T-cell (primary cell): ENCODE data around the gene ARFGEF2. TPM values are rescaled to one million over a fixed set of nuclear protein-coding genes. Genes with fewer than 3 reads are reported as not detected.

Experiments used
- ATAC-seq, 4 experiments: fragments of 200-7000 bp in 3 of 4; fragments of 150-1000 bp in 1 of 4; cut with Tn5 transposase; replicated peaks in 1 of 4; 1 replicate in 3 of 4; 2 replicates in 1 of 4; pipeline ENCODE4 v1.10.0; 2021; ENCODE audit warnings: moderate library complexity in 3 of 4, mild to moderate bottlenecking in 2 of 4, moderate number of reproducible peaks in 1 of 4
- CTCF ChIA-PET, 2 donors: fragments of 300-600 bp; sonication (Branson Sonifier 250); formaldehyde crosslinking; loops; one replicate each; lab custom pipeline; 2022; ENCODE audit warnings: antibody characterized with exemption in 2 of 2; lab: Charles Lee
- POLR2A ChIA-PET, 2 donors: fragments of 300-600 bp; sonication (Branson Sonifier 250); formaldehyde crosslinking; loops; one replicate each; lab custom pipeline; 2022; ENCODE audit warnings: antibody characterized with exemption in 2 of 2; lab: Charles Lee
- DNase-seq, 35 experiments: peaks; one replicate each; pipeline versions ENCODE4 v3.0.0 to v3.0.0-alpha.2; 2013 to 2023
- H3K27ac ChIP-seq: one replicate; pipeline ENCODE4 v1.5.1; 2013; ENCODE audit warnings: low read length
- H3K27me3 ChIP-seq, 2 experiments: replicated peaks in 1 of 2; 1 replicate in 1 of 2; 2 replicates in 1 of 2; pipeline versions ENCODE4 v1.6.1 to v1.7.0; 2013; ENCODE audit warnings: low read length in 1 of 2, mixed read lengths in 1 of 2; ENCODE audit not compliant: control insufficient read depth in 2 of 2, insufficient read depth in 2 of 2; ENCODE audit errors: extremely low read depth in 1 of 2
- H3K36me3 ChIP-seq, 2 donors: 1 replicate in 1 of 2; 2 replicates in 1 of 2; pipeline versions ENCODE4 v1.6.1 to v1.7.0; 2013; ENCODE audit warnings: low read length in 1 of 2; ENCODE audit not compliant: control insufficient read depth in 2 of 2, insufficient read depth in 1 of 2; ENCODE audit errors: extremely low read depth in 1 of 2
- H3K4me1 ChIP-seq, 2 experiments: 1 replicate in 1 of 2; 2 replicates in 1 of 2; pipeline versions ENCODE4 v1.6.1 to v1.7.0; 2013; ENCODE audit warnings: low read length in 2 of 2, mixed read lengths in 1 of 2; ENCODE audit not compliant: insufficient read depth in 2 of 2, control insufficient read depth in 1 of 2; ENCODE audit errors: extremely low read depth in 1 of 2
- H3K4me3 ChIP-seq, 2 donors: 1 replicate in 1 of 2; 2 replicates in 1 of 2; pipeline versions ENCODE4 v1.5.1 to v1.7.0; 2013; ENCODE audit warnings: mild to moderate bottlenecking in 2 of 2, low read length in 1 of 2, moderate library complexity in 1 of 2; ENCODE audit not compliant: control insufficient read depth in 1 of 2; ENCODE audit errors: extremely low read depth in 1 of 2
- H3K9me3 ChIP-seq: 2 replicates; pipeline ENCODE4 v1.7.0; 2013
- H3K27ac Mint-ChIP-seq, 2 donors: one replicate each; pipeline ENCODE4 v1.8.0; 2020 to 2021; ENCODE audit warnings: mild to moderate bottlenecking in 2 of 2, mixed read lengths in 2 of 2
- H3K27me3 Mint-ChIP-seq, 2 donors: one replicate each; pipeline ENCODE4 v1.8.0; 2021 to 2022; ENCODE audit warnings: mixed read lengths in 2 of 2
- H3K36me3 Mint-ChIP-seq: one replicate; pipeline ENCODE4 v1.8.0; 2021; ENCODE audit warnings: mixed read lengths
- H3K4me1 Mint-ChIP-seq, 3 donors: one replicate each; pipeline ENCODE4 v1.8.0; 2020 to 2022; ENCODE audit warnings: mixed read lengths in 3 of 3, mild to moderate bottlenecking in 1 of 3
- H3K4me3 Mint-ChIP-seq, 3 donors: one replicate each; pipeline ENCODE4 v1.8.0; 2020 to 2022; ENCODE audit warnings: mild to moderate bottlenecking in 3 of 3, mixed read lengths in 3 of 3, moderate library complexity in 3 of 3
- H3K9me3 Mint-ChIP-seq, 3 donors: one replicate each; pipeline ENCODE4 v1.8.0; 2020 to 2022; ENCODE audit warnings: mixed read lengths in 3 of 3
- WGBS: methylation state at CpG from one replicate; pipeline ENCODE4 v1.1.5; 2013; ENCODE audit warnings: missing lambda C conversion rate; ENCODE audit not compliant: insufficient coverage; 5-methylcytosine and 5-hydroxymethylcytosine counted together
- total RNA-seq, 35 experiments: library from RNA in 6 of 35; stranded (reverse) in 6 of 35; fragments of 120-200 nt in 1 of 35; gene quantifications; one replicate each; pipeline versions ENCODE4 v1.2.1 to v1.2.4 and lab custom pipeline; 2013 to 2026

ARFGEF2 gene
- total RNA-seq, 5 donors from 2014 or later (not counting 1 experiment from before 2014, with no cell fraction given), result 23.4 to 30.3 (median 26.0) TPM

- Mint-ChIP-seq H3K9me3 (no peaks in the 10 kb centered on the region), H3K4me1 (peaks cover 24 to 33% (median 31%) of the 10 kb centered on the region in 3 donors), H3K36me3 (no peaks in the 10 kb centered on the region), H3K27ac (no peak overlapping the region), H3K4me3 (no peak overlapping the region), H3K27me3 (no peaks in the 10 kb centered on the region)
- ATAC-seq (no peak), DNase-seq (no peak)
- peaks cover 3 to 13% of the 10 kb centered on the region in 2 donors for H3K36me3 ChIP-seq
- H3K4me1 ChIP-seq, result peaks cover 0 to 3% of the 10 kb centered on the region in 2 experiments
- H3K4me3 ChIP-seq, result no peak overlapping the region
- no CpG with 5 or more reads among the region's 3 CpGs for WGBS
- H3K27ac ChIP-seq, result no peak overlapping the region
- ChIA-PET POLR2A (no interaction called here), CTCF (no interaction called here)
- H3K9me3 ChIP-seq, result no peaks in the 10 kb centered on the region
- no peaks in the 10 kb centered on the region for H3K27me3 ChIP-seq
Measured at GRCh38 chr20:48928832-48929725, 7.6 kb downstream of the ARFGEF2 start.

DNA sequence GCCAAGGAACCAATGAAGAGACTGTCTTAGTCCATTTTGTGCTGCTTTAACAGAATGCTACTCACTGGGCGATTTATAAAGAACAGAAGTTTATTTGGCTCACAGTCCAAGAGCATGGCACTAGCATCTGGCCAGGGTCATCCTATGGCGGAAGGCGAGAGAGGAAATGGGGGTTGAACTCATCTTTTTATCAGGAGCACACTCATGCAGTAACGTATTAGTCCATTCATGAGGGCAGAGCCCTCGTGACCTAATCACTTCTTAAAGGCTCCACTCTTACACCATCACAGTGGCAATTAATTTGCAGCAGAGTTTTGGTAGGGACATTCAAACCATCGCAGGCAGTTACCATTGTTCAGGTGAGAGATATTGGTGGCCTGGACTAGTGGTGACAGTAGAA, 8.5 kb downstream of the ARFGEF2 start:
- ChIA-PET CTCF (no interaction called here), POLR2A (no interaction called here)
- no peak overlapping the region for H3K4me3 Mint-ChIP-seq
- H3K27ac Mint-ChIP-seq, result no peak overlapping the region
- Histone ChIP-seq H3K4me1 (peaks cover 0 to 6% of the 10 kb centered on the region in 2 experiments), H3K27me3 (no peaks in the 10 kb centered on the region), H3K9me3 (no peaks in the 10 kb centered on the region), H3K27ac (no peak overlapping the region), H3K4me3 (no peak overlapping the region), H3K36me3 (peaks cover 3 to 13% of the 10 kb centered on the region in 2 donors)
- DNase-seq, result no peak
- H3K9me3 Mint-ChIP-seq, result no peaks in the 10 kb centered on the region
- no peaks in the 10 kb centered on the region for H3K27me3 Mint-ChIP-seq
- ATAC-seq, result no peak
- peaks cover 29 to 36% (median 33%) of the 10 kb centered on the region in 3 donors for H3K4me1 Mint-ChIP-seq
- no peaks in the 10 kb centered on the region for H3K36me3 Mint-ChIP-seq
- 95% methylated on average over 4 of the region's 6 CpGs for WGBS

DNA sequence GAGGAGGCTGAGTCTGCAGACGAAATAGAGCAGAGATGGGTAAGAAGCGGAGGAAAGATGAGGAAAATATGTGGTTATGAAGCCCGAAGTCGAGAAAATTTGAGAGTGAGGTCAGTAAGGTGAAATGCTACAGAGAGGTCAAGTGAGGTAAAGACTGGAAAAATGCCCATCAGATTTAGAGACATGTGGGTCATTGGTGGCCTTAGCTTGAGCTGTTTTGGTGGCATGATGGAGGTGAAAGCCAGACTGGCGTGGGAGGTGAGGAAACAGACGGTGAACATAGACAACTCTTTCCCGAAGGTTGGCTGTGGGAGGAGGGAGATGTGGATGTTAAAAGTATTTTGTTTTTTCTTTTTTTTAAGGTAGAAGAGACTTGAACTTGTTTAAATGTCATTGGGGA, 9.4 kb downstream of the ARFGEF2 start:
- H3K27ac Mint-ChIP-seq, result no peak overlapping the region
- H3K4me1 Mint-ChIP-seq, result peaks cover 22 to 31% (median 28%) of the 10 kb centered on the region in 3 donors

GRCh38 chr20:48931527-48932374, 10.2 kb downstream of the ARFGEF2 start:
- H3K27ac ChIP-seq, result no peak overlapping the region
- peaks cover 16 to 26% (median 23%) of the 10 kb centered on the region in 3 donors for H3K4me1 Mint-ChIP-seq
- DNase-seq, result no peak
- no peaks in the 10 kb centered on the region for H3K27me3 Mint-ChIP-seq
- H3K27ac Mint-ChIP-seq, result no peak overlapping the region
- no peaks in the 10 kb centered on the region for H3K27me3 ChIP-seq
- WGBS, result 96% methylated on average over 7 of the region's 9 CpGs
- H3K9me3 Mint-ChIP-seq, result no peaks in the 10 kb centered on the region
- POLR2A ChIA-PET, result interaction anchor here in 1 of 2 donors (1.1 kb wide), 1 partner anchor 10 kb away, joined by 3 read pairs; no protein-coding TSS in a partner anchor
- no peak for ATAC-seq
- H3K4me1 ChIP-seq, result peaks cover 0 to 6% of the 10 kb centered on the region in 2 experiments
- no peaks in the 10 kb centered on the region for H3K36me3 Mint-ChIP-seq
- CTCF ChIA-PET, result interaction anchor here in 1 of 2 donors (0.5 kb wide), 1 partner anchor 181 kb away, joined by 3 read pairs; no protein-coding TSS in a partner anchor
- H3K36me3 ChIP-seq, result peaks cover 3 to 13% of the 10 kb centered on the region in 2 donors
- H3K9me3 ChIP-seq, result no peaks in the 10 kb centered on the region
- H3K4me3 ChIP-seq, result no peak overlapping the region
- no peak overlapping the region for H3K4me3 Mint-ChIP-seq

More for the DNA sequence above, 9.4 kb downstream of the ARFGEF2 start:
- ATAC-seq (no peak), DNase-seq (no peak)
- CTCF ChIA-PET, result interaction anchor here in 1 of 2 donors (0.5 kb wide), 1 partner anchor 182 kb away, joined by 3 read pairs; no protein-coding TSS in a partner anchor
- H3K4me3 Mint-ChIP-seq, result no peak overlapping the region
- Histone ChIP-seq H3K27me3 (no peaks in the 10 kb centered on the region), H3K4me1 (peaks cover 0 to 6% of the 10 kb centered on the region in 2 experiments), H3K27ac (no peak overlapping the region), H3K4me3 (no peak overlapping the region), H3K36me3 (peaks cover 3 to 13% of the 10 kb centered on the region in 2 donors), H3K9me3 (no peaks in the 10 kb centered on the region)
- POLR2A ChIA-PET, result interaction anchor here in 1 of 2 donors (1.1 kb wide), 1 partner anchor 9 kb away, joined by 3 read pairs; no protein-coding TSS in a partner anchor
- WGBS, result 72% methylated on average over 7 of the region's 7 CpGs
- H3K27me3 Mint-ChIP-seq, result no peaks in the 10 kb centered on the region
- no peaks in the 10 kb centered on the region for H3K9me3 Mint-ChIP-seq
- no peaks in the 10 kb centered on the region for H3K36me3 Mint-ChIP-seq

DNA sequence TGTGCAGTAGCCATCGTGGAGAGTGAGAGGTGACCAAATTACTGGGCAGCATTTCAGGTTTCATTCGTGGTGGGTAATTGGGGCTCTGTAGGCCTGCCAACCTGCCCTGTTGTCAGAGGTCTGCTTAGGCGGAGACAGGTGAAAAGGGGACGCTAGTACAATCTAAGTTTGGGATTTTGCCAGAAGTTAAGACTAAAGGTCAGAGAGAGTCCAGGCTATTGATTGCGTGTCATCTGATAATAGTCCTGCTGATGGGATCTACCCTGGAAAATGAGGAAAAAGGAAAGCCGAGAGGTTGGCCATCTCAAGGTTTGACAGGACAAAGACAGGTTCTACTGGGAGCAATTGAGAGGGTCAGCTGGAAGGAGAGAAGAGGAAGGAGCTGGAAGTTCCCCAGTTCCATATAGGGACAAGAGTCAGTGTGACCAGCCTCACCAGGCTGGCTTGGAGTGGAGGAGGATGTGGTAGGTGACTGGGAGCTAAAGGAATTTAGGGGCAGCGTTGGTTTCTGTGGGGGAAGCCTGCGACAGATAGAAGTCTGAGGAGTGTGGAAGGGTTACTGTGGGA, 10.9 kb downstream of the ARFGEF2 start:
- H3K9me3 Mint-ChIP-seq, result no peaks in the 10 kb centered on the region
- H3K4me1 ChIP-seq, result peaks cover 0 to 10% of the 10 kb centered on the region in 2 experiments
- ATAC-seq, result no peak
- POLR2A ChIA-PET, result no interaction called here
- no peak overlapping the region for H3K4me3 Mint-ChIP-seq
- H3K36me3 Mint-ChIP-seq, result no peaks in the 10 kb centered on the region
- no peak overlapping the region for H3K27ac ChIP-seq
- no peak overlapping the region for H3K27ac Mint-ChIP-seq
- no peak for DNase-seq
- H3K36me3 ChIP-seq, result peaks cover 3 to 13% of the 10 kb centered on the region in 2 donors
- H3K9me3 ChIP-seq, result no peaks in the 10 kb centered on the region
- no peaks in the 10 kb centered on the region for H3K27me3 Mint-ChIP-seq
- H3K27me3 ChIP-seq, result no peaks in the 10 kb centered on the region
- H3K4me1 Mint-ChIP-seq, result peaks cover 17 to 28% (median 26%) of the 10 kb centered on the region in 3 donors
- CTCF ChIA-PET, result no interaction called here
- no peak overlapping the region for H3K4me3 ChIP-seq
- 98% methylated on average over 6 of the region's 8 CpGs for WGBS
